GM13976 (cell line): ENCODE results near the gene ERAS.

ENCODE experiments used
- DNase-seq: peaks from one replicate; pipeline ENCODE4 v3.0.0; 2012; ENCODE audit warnings: low spot score
- CTCF ChIP-seq: IDR thresholded peaks from 2 replicates; pipeline ENCODE4 v1.5.1; 2012; ENCODE audit warnings: borderline replicate concordance, mild to moderate bottlenecking; ENCODE audit not compliant: insufficient read depth; ENCODE audit errors: extremely low read depth, missing control alignments, control extremely low read depth
- in situ Hi-C: fragments of 300-500 bp; cut with MboI; formaldehyde crosslinking; loops from one replicate; pipeline ENCODE4 v1.12.0; 2022; ENCODE audit warnings: low sequenced_read_pairs, mixed read lengths, inconsistent platforms; ENCODE audit not compliant: unreplicated experiment

ERAS gene

DNA sequence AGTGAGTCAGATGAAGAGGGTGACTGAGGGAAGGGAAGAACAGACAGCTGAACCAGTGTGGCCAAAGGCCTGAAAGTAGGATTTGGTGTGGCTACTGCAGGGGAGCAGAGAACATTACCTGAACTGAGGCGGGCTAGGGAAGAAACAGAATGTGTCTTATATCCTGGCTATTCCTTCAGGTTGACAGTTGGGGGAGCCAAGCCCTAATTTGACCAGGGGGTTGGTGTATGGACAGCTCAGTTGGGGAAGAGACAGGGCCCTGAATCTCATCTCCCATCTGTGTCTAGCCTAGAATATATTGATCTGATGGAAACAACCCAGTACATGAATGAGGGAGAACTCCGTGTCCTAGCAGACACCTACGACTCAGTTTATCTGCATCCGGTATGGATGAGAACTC is 20.2 kb upstream of the ERAS start:
- TF ChIP-seq CTCF: no peak
- no peak for DNase-seq
- in situ Hi-C loops: no loop called here

- TF ChIP-seq CTCF: no peak
- no peak for DNase-seq
- in situ Hi-C loops: no loop called here
Measured at GRCh38 chrX:48813644-48814043, 12.7 kb upstream of the ERAS start.

- TF ChIP-seq CTCF: no peak
- in situ Hi-C loops: no loop called here
- no peak for DNase-seq
Measured at GRCh38 chrX:48814722-48815121, 11.6 kb upstream of the ERAS start.

- TF ChIP-seq CTCF: no peak
- DNase-seq: no peak
- in situ Hi-C loops: no loop called here
Measured at GRCh38 chrX:48815266-48815665, 11.0 kb upstream of the ERAS start.

DNA sequence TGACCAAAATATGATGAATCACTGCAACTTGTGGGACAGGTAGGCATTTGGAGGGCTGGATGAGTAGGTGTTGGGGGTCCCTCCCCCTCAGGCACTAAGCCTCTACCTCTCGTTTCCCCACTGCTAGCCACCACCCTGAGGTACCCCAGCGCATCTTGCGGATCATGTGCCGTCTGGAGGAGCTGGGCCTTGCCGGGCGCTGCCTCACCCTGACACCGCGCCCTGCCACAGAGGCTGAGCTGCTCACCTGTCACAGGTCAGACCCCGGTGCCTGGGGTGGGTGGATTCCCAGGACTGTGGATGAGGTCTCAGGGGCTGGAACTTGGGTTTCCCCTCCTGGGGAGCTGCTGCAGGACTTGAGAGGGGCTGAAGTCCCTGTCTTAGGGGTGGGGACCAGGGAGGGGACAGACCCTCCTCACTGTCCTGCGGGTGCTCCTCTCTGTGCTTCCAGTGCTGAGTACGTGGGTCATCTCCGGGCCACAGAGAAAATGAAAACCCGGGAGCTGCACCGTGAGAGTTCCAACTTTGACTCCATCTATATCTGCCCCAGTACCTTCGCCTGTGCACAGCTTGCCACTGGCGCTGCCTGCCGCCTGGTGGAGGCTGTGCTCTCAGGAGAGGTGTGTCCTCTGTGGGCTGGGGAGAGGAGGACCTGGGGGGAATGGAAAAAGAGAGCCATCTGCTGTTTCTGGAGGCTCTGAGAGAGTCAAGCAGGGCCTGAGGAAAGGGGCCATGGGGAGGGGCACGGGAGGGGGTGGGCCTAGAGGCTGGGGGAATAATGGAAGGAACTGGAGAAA is 10.1 kb upstream of the ERAS start:
- TF ChIP-seq CTCF: no peak
- DNase-seq: no peak
- in situ Hi-C loops: no loop called here

- in situ Hi-C loops: no loop called here
- no peak for TF ChIP-seq CTCF
- no peak for DNase-seq
Measured at GRCh38 chrX:48818098-48818497, 8.2 kb upstream of the ERAS start.
